HG02852 (cell line): ENCODE results near the gene MYZAP.

Source experiments
- ATAC-seq: cut with Tn5 transposase; IDR thresholded peaks from one replicate; pipeline ENCODE4 v1.9.1; 2021; ENCODE audit warnings: mild to moderate bottlenecking, moderate library complexity; ENCODE audit not compliant: unreplicated experiment

Gene MYZAP

DNA sequence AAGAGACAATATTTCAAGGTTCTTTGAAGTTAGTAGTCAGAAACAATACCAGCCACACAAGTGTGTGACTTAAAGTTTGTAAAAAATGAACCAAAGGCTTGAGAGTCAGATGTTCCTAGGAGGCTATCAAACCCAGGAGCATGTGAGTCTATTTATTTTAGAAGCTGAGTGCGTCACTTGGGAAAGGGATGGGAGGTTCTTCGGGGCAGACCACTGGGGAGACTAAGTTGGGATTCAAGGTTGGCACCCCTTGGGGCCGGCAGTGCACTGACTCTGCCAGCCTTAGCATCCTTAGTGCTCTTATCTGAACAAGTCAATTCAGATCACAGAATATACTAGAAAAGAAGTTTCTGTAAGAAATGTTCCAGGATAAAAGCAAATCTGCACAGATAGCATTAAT, 64.7 kb downstream of the MYZAP start:
- ATAC-seq = no peak

- ATAC-seq = no peak
These were observed 65.9 kb downstream of the MYZAP start for GRCh38 chr15:57657619-57658018.

- no peak for ATAC-seq
These were observed 70.5 kb downstream of the MYZAP start for GRCh38 chr15:57662091-57662744.

DNA sequence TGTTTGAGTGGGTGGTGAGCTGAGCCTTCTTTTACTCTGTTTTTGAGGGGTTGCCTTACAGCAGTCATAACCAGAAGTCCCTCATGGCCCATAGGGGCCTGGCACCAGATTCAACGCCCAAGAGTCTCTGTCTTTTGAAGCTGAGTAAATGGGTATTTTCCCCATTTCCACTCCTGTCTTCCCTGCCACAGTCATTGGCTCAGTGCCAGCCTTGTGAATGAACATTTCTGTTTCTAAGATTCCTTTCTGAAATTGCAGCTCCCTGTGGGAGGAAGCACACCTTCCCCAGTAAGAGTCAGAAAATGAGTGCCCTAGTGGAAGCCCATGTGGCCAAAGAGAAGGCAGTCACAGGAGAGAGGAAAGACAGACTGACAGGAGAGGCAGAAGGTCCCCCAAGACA, 71.1 kb downstream of the MYZAP start:
- ATAC-seq = no peak

DNA sequence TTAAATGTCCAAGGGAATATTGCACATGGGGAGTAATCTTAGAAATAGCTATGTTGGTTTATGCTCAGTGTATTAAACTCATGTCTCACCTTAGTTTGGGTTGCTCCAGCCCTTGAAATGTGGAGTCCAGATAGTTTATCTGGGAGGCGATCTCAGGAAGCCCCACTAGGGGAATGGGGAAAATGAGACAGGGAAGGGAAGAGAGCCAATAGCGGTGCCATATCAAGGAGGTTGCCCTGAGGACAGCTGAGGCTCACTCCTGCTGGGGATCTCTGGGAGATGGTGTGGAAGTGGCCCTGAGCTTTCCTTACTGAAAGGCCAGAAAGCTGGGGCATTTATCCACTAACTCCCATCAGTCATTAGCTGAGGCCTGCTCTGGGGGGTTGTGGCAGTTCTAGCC, 71.6 kb downstream of the MYZAP start:
- ATAC-seq = no peak

- no peak for ATAC-seq
These were observed 73.5 kb downstream of the MYZAP start for GRCh38 chr15:57665194-57665593.

- ATAC-seq = no peak
These were observed 74.2 kb downstream of the MYZAP start for GRCh38 chr15:57665939-57666338.

DNA sequence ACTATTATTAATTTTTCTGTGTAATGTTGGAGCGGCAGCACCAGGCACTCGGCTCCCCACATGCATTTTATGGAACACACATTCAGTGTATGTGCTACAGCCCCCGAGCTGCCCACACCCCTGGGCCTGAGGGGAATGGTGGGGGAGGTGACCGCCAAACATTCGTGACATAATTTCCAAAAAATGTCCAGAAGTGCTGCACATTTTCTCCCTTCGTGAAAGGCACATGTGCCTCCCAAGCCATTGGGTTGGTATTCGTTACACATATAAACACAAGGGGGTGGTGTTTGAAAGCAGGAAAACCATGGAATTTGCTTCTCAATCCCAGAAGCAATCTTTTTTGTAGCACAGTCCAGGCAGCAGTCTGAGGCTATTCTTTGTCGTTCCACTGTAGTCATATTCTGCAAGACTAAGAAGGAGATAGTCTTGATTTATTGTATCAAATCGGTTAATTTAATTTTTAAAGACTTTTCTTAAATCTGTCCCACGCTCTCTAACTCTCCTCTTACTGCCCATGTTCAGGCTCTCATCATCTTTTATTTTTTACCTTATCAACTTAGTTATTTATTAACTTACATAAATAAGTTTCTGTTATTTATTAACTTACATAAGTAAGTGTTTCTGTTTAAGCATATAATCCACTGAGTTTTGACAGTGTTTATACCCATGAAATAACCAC, 75.6 kb downstream of the MYZAP start:
- no peak for ATAC-seq

DNA sequence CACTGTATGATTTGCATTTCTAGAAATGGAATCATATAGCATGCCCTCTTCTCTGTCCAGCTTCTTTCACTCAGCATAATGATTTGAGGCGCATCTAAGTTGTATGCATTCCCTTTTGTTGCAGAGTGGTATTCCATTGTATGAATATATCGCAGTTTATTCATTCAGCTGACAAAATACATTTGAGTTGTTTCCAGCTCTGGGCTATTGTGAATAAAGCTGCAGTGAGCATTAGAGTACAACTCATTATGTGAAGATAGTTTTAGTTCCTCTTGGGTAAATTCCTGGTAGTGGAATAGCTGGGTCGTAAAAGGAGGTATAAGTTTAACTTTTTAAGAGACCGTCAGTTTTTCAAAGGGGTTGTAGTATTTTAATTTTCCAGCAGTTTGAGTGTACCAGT, 76.3 kb downstream of the MYZAP start:
- ATAC-seq = no peak

- ATAC-seq = no peak
These were observed 79.9 kb downstream of the MYZAP start for GRCh38 chr15:57671636-57672035.

DNA sequence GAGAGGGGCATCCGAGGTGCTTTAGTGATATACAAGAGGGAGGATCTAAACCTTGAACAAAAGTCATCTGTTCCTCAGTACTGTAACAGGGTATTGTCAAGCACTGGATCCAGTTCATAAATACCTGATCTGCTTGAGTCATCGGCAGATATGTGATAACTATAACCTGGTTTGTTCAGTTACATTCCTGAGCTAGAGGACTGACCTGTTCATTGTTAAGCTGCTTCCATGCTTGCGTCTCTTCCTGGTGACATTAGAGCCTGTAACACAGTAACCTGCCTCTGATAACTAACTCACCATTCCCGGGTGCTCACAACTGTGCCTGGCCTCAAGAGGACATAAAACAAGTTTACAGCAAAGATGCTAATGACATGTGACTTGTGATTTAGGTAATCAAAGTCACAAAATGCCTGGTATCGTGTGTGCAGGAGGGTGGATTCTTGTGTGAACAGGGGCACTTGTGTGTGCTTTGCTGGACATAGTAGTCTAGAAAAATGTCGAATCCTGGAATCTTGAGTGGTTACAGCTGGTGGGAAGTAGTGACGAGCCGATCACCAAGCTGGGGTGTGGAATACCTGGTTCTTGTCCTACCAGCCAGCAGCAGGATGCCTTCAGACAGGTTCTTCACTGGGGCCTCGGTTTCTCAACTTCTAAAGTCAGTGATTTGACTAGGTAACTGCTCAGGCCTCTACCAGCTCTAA, 83.9 kb downstream of the MYZAP start:
- ATAC-seq = no peak

DNA sequence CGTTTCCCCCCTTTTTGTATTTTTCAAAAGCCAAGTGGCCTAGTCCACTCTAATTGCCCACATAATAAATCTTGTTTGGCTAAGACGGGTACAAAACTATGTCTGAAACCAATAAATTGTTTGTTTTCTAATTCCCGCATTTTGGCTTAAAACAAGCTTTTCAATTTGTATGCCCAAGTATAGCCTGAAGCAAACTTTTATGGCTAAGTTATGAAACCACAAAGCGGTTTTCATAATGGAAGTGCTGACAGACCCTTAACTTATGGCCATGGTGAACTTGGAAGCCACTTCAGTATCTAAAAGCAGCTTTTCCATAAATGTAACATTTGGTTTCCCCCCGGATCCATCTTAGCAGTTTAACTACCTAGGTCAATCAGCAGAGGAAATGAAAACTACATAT, 84.9 kb downstream of the MYZAP start:
- ATAC-seq = no peak

DNA sequence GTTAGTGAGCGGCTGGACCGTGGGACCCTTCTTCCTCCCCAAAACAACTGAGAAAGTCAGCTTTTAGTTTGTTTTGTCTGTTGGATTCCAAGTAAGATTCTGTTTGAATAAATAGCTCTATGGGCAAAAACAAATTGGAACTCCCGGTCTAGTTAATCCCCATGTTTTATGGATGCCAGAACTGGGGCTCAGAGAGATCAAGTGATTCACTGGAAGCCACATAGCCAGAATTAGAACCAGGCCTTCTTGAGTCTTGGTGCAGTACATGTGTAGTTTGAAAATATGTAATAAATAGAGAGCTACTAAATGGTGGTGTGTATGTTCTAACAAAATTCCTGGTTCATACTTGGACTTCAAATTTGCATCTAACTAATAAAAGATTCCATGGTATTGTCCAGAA, 85.5 kb downstream of the MYZAP start:
- no peak for ATAC-seq

GRCh38 chr15:57680021-57680420, 88.3 kb downstream of the MYZAP start:
- no peak for ATAC-seq

DNA sequence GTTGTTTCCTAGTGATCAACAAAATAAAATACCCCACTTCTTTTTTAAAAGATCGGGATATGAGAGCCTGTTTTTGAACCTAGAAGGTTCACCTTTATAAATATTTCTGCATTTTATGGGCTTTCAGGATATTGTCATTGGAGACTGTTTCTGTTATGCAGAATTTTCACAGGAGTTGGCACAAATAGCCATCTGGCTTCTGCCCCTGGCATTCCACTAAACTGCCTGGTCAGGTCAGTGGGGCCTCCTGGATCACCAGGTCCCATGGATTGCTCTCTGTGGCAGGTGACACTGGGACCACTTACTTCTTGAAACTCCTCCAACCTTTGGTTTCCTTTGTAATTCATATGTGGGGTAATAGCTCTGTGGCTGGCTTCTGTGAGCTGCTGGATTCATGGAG, 89.3 kb downstream of the MYZAP start:
- no peak for ATAC-seq

DNA sequence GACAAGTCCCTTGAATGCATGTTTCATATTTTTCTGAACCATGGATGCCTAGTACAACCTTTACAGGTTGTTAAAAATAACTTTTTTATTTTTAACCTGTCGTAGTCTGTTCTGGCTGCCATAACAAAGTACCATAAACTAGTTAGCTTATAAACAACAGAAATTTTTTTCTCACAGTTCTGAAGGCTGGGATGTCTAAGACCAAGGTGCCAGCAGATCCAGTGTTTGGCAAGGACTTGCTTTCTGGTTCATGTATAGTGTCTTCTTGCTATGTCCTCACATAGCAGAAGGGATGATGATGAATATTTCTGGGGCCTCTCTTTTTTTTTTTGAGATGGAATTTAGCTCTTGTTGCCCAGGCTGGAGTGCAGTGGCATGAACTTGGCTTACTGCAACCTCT, 91.8 kb downstream of the MYZAP start:
- ATAC-seq = no peak

DNA sequence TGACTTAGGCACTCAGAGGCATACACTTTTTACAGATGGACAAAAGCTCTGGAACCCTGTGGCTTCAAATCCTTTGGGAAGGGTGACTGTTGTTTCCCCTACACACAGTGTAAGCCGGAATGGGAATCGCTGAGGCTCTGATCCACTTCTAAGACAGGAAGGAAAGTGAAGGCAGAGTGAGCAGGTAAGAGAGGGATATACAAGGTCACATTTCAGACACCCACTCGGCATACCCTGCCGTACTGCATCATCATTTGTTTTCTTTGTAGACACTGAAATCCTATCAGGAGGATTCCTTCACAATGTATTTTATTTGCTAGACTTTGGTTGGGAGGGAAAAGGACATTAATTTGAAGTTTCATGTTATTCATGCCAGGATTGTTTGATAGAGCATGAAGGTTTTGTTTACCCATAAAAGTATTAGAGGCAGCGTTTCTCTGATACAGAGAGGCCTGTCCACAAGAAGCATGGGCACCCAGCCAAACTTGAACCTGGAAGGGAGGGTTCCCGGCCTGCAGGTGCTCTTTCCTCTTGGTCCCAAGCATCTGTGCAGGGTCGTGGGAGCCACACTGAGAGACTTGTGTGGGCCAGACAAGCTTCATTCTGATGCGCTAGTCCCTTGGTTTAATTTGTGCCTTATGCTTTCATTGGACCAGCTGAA, 92.9 kb downstream of the MYZAP start:
- no peak for ATAC-seq

- no peak for ATAC-seq
These were observed 93.8 kb downstream of the MYZAP start for GRCh38 chr15:57685306-57686095.

DNA sequence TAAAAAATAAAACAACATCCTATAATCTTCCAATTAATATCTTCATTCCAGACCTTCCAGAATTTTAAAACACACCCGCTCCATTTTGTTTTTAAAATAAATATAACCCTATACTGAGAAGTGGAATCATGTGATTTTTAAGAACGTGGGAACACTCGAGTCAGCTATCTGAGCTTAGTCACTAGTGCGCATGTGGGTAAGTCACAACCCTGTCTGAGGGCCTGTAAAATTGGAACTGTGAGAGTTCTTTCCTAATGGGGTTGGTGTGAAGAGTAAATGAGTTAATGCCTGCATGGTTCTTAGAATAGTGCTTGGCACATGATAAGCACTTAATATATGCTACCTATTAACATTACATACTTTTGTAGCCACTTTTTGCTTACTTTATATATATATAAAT, 95.0 kb downstream of the MYZAP start:
- no peak for ATAC-seq

- ATAC-seq = no peak
These were observed 98.8 kb downstream of the MYZAP start for GRCh38 chr15:57690341-57690966.

DNA sequence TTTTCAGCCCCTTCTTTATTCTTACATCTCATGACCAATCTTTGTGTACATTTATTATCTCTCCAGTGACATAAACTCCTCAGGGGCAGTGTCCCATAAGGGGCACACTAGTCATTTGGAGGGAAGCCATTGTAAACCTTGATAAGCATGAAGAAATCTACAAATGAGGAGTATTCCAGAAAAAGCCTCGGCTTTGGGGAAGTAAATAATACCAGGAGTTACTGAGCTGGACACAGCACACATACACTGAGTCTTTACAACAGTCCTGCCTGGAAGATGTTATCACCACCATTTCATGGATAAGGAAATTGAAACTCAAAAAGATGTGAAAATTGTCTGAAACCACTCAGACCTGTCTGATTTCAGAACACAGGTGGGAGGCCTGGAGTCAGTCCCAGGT, 99.4 kb downstream of the MYZAP start:
- ATAC-seq = no peak
